GM12878 (cell line): Measurements from ENCODE around the gene FAM222B.

ENCODE experiments used
- BRCA1 ChIP-seq: IDR thresholded peaks from 2 replicates; pipeline ENCODE4 v1.6.1; 2011; ENCODE audit warnings: low read depth, low read length, improper control_type of control experiment
- CBFB ChIP-seq: IDR thresholded peaks from 2 replicates; pipeline ENCODE4 v1.6.1; 2016; ENCODE audit warnings: antibody characterized with exemption, low read depth
- CBX3 ChIP-seq: fragments of 200-600 bp; sonication (generic); IDR thresholded peaks from 2 replicates; pipeline ENCODE4 v1.6.1; 2016; ENCODE audit warnings: low read depth, borderline replicate concordance
- CEBPB ChIP-seq, 2 experiments: fragments of 150-350 bp in 1 of 2; IDR thresholded peaks; 2 replicates each; pipeline ENCODE4 v1.6.1; 2012 to 2014; ENCODE audit warnings: low read depth in 2 of 2, low read length in 2 of 2, borderline replicate concordance in 1 of 2, inconsistent platforms in 1 of 2
- CTCF ChIP-seq, 3 experiments: IDR thresholded peaks in 2 of 3; conservative IDR thresholded peaks in 1 of 3; 2 replicates each; pipeline ENCODE4 v1.5.1; 2011; ENCODE audit warnings: low read depth in 3 of 3, low read length in 3 of 3, mild to moderate bottlenecking in 3 of 3, control low read depth in 2 of 3, moderate library complexity in 2 of 3, inconsistent platforms in 1 of 3, mixed read lengths in 1 of 3; ENCODE audit not compliant: control insufficient read depth in 2 of 3, insufficient read depth in 1 of 3; ENCODE audit errors: extremely low read depth in 1 of 3
- CUX1 ChIP-seq: IDR thresholded peaks from 2 replicates; pipeline ENCODE4 v1.6.1; 2012; ENCODE audit warnings: improper control_type of control experiment, low read depth, low read length; ENCODE audit not compliant: insufficient replicate concordance
- FOS ChIP-seq: IDR thresholded peaks from 3 replicates; pipeline ENCODE4 v1.6.1; 2011; ENCODE audit warnings: borderline replicate concordance; ENCODE audit not compliant: insufficient read length; ENCODE audit errors: extremely low read depth
- FOXM1 ChIP-seq: IDR thresholded peaks from 2 replicates; pipeline ENCODE4 v1.6.1; 2012; ENCODE audit warnings: low read depth, mild to moderate bottlenecking, inconsistent platforms, low read length, moderate library complexity
- HCFC1 ChIP-seq: fragments of 150-350 bp; IDR thresholded peaks from 2 replicates; pipeline ENCODE4 v1.6.1; 2014; ENCODE audit warnings: low read length
- IRF3 ChIP-seq: fragments of 450-650 bp; IDR thresholded peaks from 2 replicates; pipeline ENCODE4 v1.6.1; 2014; ENCODE audit warnings: mild to moderate bottlenecking
- NR2C2 ChIP-seq: IDR thresholded peaks from 2 replicates; pipeline ENCODE4 v1.6.1; 2011; ENCODE audit warnings: borderline replicate concordance, low read depth; ENCODE audit not compliant: control insufficient read depth, insufficient read length
- USF2 ChIP-seq: IDR thresholded peaks from 2 replicates; pipeline ENCODE4 v1.6.1; 2011; ENCODE audit warnings: low read depth, low read length, improper control_type of control experiment, borderline replicate concordance
- ZBED1 ChIP-seq: IDR thresholded peaks from 2 replicates; pipeline ENCODE4 v1.6.1; 2016; ENCODE audit warnings: borderline replicate concordance

GRCh38 chr17:28744104-28744971 is 98.3 kb downstream of the FAM222B start:
- TF ChIP-seq HCFC1 = no peak
- TF ChIP-seq FOXM1 = no peak
- TF ChIP-seq CTCF (IDR thresholded peaks at IDR 0.05 in 2 of 3, conservative IDR thresholded peaks at IDR 0.05 in 1 of 3; ENCODE audit: control insufficient read depth in 2 of 3, extremely low read depth in 1 of 3, insufficient read depth in 1 of 3, low read depth in 3 of 3, low read length in 3 of 3) = no peak
- TF ChIP-seq NR2C2 = no peak
- no peak for TF ChIP-seq CBX3
- TF ChIP-seq ZBED1 = no peak
- no peak for TF ChIP-seq CBFB
- no peak for TF ChIP-seq USF2
- no peak for TF ChIP-seq BRCA1
- no peak for TF ChIP-seq CEBPB (IDR thresholded peaks at IDR 0.05; ENCODE audit: borderline replicate concordance in 1 of 2, low read depth in 2 of 2, low read length in 2 of 2)
- TF ChIP-seq IRF3 = no peak
- TF ChIP-seq CUX1 = no peak
- TF ChIP-seq FOS = no peak
